Measurements from ENCODE around the gene MAGI2. TPM values are rescaled to one million over a fixed set of nuclear protein-coding genes. Genes with fewer than 3 reads are reported as not detected.

MAGI2 gene
- total RNA-seq, 1 experiment from 2014 or later: 0.52 TPM

DNA sequence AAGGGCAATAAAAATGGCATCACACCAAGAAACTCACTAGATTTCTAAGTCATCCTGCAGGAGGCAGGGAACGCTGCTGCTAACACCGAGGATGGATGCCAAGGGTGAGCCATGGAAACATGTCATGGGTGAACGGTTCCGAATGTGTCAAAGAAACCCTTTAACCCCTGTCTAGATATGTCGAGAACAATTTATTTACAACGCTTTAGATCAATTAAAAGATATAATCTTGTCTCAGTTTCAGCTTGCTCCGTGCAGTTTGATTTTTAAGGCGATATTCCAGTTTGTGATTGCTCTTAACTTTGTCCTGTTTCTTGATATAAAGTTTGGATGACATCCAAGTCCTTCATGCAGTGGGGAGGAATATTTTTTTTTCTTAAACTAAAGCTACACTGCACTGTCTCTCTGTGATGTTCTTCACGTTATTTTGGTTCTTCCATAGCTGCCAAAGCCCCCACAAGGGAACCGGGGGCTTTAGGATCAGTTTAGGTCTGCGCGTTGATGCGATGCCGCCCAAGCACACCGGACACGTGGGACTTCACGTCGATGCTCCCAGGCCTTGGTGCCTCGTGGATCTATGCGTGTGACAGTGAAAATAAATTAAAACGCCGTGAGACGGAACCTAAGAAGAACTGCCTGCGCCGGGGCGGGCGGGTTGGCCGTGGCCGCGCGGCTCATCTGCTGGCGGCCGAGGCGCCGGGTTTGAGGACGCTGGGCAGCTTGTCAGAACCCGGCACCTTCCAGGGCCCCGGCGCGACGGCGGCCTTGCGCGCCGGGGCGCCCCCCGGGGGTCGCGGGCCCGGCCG lies 1434.6 kb downstream of the MAGI2 start:
- intact Hi-C loops (cut with micrococcal nuclease; ENCODE audit: unreplicated experiment): no loop called here
- Mint-ChIP-seq H3K36me3 (ENCODE audit: insufficient read depth, unreplicated experiment) (peaks cover 16% of the 10 kb centered on the region), H3K27me3 (ENCODE audit: unreplicated experiment) (no peaks in the 10 kb centered on the region), H3K27ac (ENCODE audit: unreplicated experiment) (no peak overlapping the region), H3K4me1 (ENCODE audit: low read depth, unreplicated experiment) (no peaks in the 10 kb centered on the region), H3K4me3 (ENCODE audit: low read depth, unreplicated experiment) (peak overlapping the region; percentile 69), H3K9me3 (ENCODE audit: low read depth, unreplicated experiment) (no peaks in the 10 kb centered on the region)
- BruUV-seq (replicated peaks): TSS peak; percentile 84
- peak; percentile 6 for DNase-seq
- TF ChIP-seq, protein P1, sequence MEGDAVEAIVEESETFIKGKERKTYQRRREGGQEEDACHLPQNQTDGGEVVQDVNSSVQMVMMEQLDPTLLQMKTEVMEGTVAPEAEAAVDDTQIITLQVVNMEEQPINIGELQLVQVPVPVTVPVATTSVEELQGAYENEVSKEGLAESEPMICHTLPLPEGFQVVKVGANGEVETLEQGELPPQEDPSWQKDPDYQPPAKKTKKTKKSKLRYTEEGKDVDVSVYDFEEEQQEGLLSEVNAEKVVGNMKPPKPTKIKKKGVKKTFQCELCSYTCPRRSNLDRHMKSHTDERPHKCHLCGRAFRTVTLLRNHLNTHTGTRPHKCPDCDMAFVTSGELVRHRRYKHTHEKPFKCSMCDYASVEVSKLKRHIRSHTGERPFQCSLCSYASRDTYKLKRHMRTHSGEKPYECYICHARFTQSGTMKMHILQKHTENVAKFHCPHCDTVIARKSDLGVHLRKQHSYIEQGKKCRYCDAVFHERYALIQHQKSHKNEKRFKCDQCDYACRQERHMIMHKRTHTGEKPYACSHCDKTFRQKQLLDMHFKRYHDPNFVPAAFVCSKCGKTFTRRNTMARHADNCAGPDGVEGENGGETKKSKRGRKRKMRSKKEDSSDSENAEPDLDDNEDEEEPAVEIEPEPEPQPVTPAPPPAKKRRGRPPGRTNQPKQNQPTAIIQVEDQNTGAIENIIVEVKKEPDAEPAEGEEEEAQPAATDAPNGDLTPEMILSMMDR (IDR thresholded peaks at IDR 0.05; ENCODE audit: unreplicated experiment): no peak
- CTCF ChIA-PET: interaction anchor here (1.4 kb wide), 1 partner anchor 208 kb away, joined by 3 read pairs; no protein-coding TSS in a partner anchor

DNA sequence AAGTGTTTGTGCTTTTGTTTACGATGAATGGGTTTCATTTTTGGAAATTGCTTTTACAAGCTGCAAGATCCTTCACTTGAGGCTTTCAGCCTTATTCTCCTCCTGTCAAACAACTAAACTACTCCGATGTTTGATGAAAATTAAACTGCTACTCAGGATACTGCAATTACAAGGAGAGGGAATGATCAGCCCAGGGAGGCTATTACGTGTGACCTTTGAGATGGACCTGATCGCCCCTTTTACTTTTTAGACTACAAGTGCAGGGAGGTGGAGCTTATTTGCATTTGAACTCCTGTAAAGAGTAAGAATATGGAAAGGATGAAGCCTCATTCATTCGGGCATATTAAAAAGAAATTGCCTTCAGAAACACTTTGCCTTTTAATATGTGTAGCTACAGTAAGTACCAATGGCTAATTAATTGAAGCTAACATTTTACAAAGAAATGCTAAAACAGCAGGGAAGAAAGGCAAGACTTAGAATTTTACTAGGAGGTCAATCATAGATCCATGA lies 1435.8 kb downstream of the MAGI2 start:
- intact Hi-C loops (cut with micrococcal nuclease; ENCODE audit: unreplicated experiment): no loop called here
- H3K27ac Mint-ChIP-seq (ENCODE audit: unreplicated experiment): no peak overlapping the region
- CTCF ChIA-PET: no interaction called here
- no peaks in the 10 kb centered on the region for H3K27me3 Mint-ChIP-seq (ENCODE audit: unreplicated experiment)
- peaks cover 16% of the 10 kb centered on the region for H3K36me3 Mint-ChIP-seq (ENCODE audit: insufficient read depth, unreplicated experiment)
- no peaks in the 10 kb centered on the region for H3K9me3 Mint-ChIP-seq (ENCODE audit: low read depth, unreplicated experiment)
- no peak for DNase-seq
- BruUV-seq (replicated peaks): no TSS peak
- no peaks in the 10 kb centered on the region for H3K4me1 Mint-ChIP-seq (ENCODE audit: low read depth, unreplicated experiment)
- TF ChIP-seq, protein P1 (IDR thresholded peaks at IDR 0.05; ENCODE audit: unreplicated experiment): no peak
- no peak overlapping the region for H3K4me3 Mint-ChIP-seq (ENCODE audit: low read depth, unreplicated experiment)

DNA sequence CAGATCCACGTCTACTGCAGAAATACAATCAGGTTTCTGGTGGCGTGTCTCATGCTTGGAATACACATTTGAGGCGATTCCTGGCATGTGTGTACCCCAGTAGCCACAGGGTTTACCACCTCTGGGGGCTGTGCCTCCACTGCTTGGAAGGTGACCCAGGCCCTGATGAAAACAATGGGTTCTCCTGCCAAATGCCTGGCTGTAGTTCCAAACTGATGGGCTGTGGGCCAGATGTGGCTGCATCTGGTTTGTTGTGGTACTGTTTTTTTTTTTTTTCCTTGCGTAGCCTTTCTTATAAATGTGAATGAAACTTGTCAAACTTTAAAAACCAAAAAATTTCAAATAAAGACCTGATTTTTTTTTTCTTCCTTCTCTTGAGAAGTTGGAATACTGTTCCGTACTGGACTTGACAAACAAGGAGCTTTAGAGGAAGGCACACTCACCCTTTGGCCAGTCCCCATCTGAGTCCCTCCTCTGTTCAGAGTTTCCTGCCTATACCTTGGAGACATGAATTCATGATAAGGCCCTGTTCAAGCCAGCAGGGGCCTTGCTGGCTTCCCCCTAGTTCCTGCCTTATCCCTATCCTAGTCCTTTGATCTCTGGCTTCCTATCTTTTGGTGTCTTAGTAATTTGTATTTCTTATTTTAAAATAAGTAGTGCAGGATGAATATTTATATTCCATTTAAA lies 1437.8 kb downstream of the MAGI2 start:
- Mint-ChIP-seq H3K36me3 (ENCODE audit: insufficient read depth, unreplicated experiment) (peaks cover 16% of the 10 kb centered on the region), H3K4me1 (ENCODE audit: low read depth, unreplicated experiment) (no peaks in the 10 kb centered on the region), H3K9me3 (ENCODE audit: low read depth, unreplicated experiment) (no peaks in the 10 kb centered on the region), H3K27me3 (ENCODE audit: unreplicated experiment) (no peaks in the 10 kb centered on the region), H3K4me3 (ENCODE audit: low read depth, unreplicated experiment) (no peak overlapping the region), H3K27ac (ENCODE audit: unreplicated experiment) (no peak overlapping the region)
- CTCF ChIA-PET: no interaction called here
- DNase-seq: no peak
- TF ChIP-seq, protein P1 (IDR thresholded peaks at IDR 0.05; ENCODE audit: unreplicated experiment): no peak
- intact Hi-C loops (cut with micrococcal nuclease; ENCODE audit: unreplicated experiment): no loop called here
- no TSS peak for BruUV-seq (replicated peaks)

DNA sequence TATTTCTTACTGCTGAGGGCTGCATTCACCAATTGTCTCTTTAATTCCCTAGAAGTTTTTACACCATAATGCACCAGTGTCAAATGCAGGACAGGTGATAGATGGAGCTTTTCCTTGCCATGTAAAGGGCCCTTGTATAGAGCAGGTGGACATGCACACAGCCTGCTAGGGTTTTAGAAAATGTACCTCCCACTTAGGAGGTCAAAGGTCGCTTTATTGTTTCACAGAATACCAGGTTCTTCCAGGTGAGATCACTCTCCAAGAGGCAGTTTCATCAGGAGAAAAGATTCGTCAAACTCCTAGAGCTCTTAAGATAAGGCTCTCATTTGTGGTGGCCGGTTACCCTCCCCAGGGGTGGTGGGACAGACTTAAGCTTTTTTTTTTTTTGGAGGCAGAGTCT lies 1439.1 kb downstream of the MAGI2 start:
- intact Hi-C loops (cut with micrococcal nuclease; ENCODE audit: unreplicated experiment): no loop called here
- no peak for DNase-seq
- CTCF ChIA-PET: interaction anchor here (0.7 kb wide), 1 partner anchor 124 kb away, joined by 3 read pairs; no protein-coding TSS in a partner anchor
- H3K4me1 Mint-ChIP-seq (ENCODE audit: low read depth, unreplicated experiment): no peaks in the 10 kb centered on the region
- no peak overlapping the region for H3K4me3 Mint-ChIP-seq (ENCODE audit: low read depth, unreplicated experiment)
- H3K9me3 Mint-ChIP-seq (ENCODE audit: low read depth, unreplicated experiment): no peaks in the 10 kb centered on the region
- H3K27me3 Mint-ChIP-seq (ENCODE audit: unreplicated experiment): no peaks in the 10 kb centered on the region
- no TSS peak for BruUV-seq (replicated peaks)
- TF ChIP-seq, protein P1 (IDR thresholded peaks at IDR 0.05; ENCODE audit: unreplicated experiment): no peak
- no peak overlapping the region for H3K27ac Mint-ChIP-seq (ENCODE audit: unreplicated experiment)
- H3K36me3 Mint-ChIP-seq (ENCODE audit: insufficient read depth, unreplicated experiment): peaks cover 4% of the 10 kb centered on the region
